Esophagus squamous epithelium (tissue), 4 donors: ENCODE data around the gene FNBP1L.

ENCODE experiments used
- POLR2A ChIP-seq, 4 donors: fragments of 450-650 bp; IDR thresholded peaks; one replicate each; pipeline ENCODE4 v1.6.1; 2017; ENCODE audit warnings: antibody characterized with exemption in 4 of 4, mild to moderate bottlenecking in 4 of 4, moderate library complexity in 3 of 4
- TF ChIP-seq, protein P1 (sequence below), 6 experiments: fragments of 450-650 bp in 4 of 6; fragments of 200-600 bp in 2 of 6; sonication (generic) in 2 of 6; IDR thresholded peaks; one replicate each; pipeline ENCODE4 v1.5.1; 2016 to 2019; ENCODE audit warnings: antibody characterized with exemption in 6 of 6, mild to moderate bottlenecking in 4 of 6, moderate library complexity in 4 of 6

DNA sequence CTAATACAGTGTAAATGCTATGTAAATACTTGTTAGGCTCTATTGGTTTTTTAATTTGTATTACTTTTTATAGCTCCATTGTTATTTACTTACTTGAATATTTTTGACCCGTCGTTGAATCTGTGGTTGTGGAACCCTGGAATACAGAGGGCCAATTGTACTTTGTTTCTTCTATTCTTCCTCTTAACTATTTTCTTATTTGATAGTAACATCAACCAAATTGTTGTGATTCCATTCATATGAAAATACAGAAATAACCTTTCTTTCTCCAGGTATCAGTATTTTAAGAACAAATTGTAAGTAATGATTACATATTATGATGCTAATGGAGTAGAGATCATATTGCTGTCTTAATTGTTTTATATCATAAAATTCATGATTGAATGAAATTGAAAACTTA, 73.7 kb downstream of the FNBP1L start:
- TF ChIP-seq, protein P1, sequence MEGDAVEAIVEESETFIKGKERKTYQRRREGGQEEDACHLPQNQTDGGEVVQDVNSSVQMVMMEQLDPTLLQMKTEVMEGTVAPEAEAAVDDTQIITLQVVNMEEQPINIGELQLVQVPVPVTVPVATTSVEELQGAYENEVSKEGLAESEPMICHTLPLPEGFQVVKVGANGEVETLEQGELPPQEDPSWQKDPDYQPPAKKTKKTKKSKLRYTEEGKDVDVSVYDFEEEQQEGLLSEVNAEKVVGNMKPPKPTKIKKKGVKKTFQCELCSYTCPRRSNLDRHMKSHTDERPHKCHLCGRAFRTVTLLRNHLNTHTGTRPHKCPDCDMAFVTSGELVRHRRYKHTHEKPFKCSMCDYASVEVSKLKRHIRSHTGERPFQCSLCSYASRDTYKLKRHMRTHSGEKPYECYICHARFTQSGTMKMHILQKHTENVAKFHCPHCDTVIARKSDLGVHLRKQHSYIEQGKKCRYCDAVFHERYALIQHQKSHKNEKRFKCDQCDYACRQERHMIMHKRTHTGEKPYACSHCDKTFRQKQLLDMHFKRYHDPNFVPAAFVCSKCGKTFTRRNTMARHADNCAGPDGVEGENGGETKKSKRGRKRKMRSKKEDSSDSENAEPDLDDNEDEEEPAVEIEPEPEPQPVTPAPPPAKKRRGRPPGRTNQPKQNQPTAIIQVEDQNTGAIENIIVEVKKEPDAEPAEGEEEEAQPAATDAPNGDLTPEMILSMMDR (IDR thresholded peaks at IDR 0.05), result no peak
- no peak for TF ChIP-seq POLR2A (IDR thresholded peaks at IDR 0.05)
